CD8-positive, alpha-beta memory T cell (primary cell): ENCODE results near the gene ATP2C2. TPM values are rescaled to one million over a fixed set of nuclear protein-coding genes. Genes with fewer than 3 reads are reported as not detected.
A peak's percentile ranks its signal among the peaks of the same experiment; 100 is the strongest.

Source experiments
- CTCF ChIA-PET: fragments of 350-600 bp; sonication (Branson Sonifier 250); formaldehyde crosslinking; loops from one replicate; lab custom pipeline; 2021; ENCODE audit warnings: antibody characterized with exemption; lab: Charles Lee
- POLR2A ChIA-PET: fragments of 350-600 bp; sonication (Branson Sonifier 250); formaldehyde crosslinking; loops from one replicate; lab custom pipeline; 2021; ENCODE audit warnings: antibody characterized with exemption; lab: Charles Lee
- DNase-seq, 5 donors: peaks; one replicate each; pipeline versions ENCODE4 v3.0.0 to v3.0.0-alpha.2; 2020 to 2022; ENCODE audit warnings: mixed read lengths in 1 of 5
- H3K27ac ChIP-seq: one replicate; pipeline ENCODE4 v1.7.0; 2013; ENCODE audit warnings: low read depth, mild to moderate bottlenecking, low read length, moderate library complexity
- H3K27me3 ChIP-seq: 2 replicates; pipeline ENCODE4 v1.7.0; 2013; ENCODE audit warnings: low read length, mild to moderate bottlenecking; ENCODE audit not compliant: insufficient read depth, poor library complexity, severe bottlenecking
- H3K36me3 ChIP-seq: 2 replicates; pipeline ENCODE4 v1.7.0; 2013; ENCODE audit warnings: mild to moderate bottlenecking, low read length, moderate library complexity; ENCODE audit not compliant: insufficient read depth
- H3K4me1 ChIP-seq: 2 replicates; pipeline ENCODE4 v1.7.0; 2013; ENCODE audit warnings: mild to moderate bottlenecking, low read length, moderate library complexity; ENCODE audit not compliant: insufficient read depth
- H3K4me3 ChIP-seq: 2 replicates; pipeline ENCODE4 v1.7.0; 2013; ENCODE audit warnings: mild to moderate bottlenecking, low read length
- H3K9me3 ChIP-seq: 2 replicates; pipeline ENCODE4 v1.7.0; 2013; ENCODE audit warnings: mild to moderate bottlenecking, low read length
- H3K27ac Mint-ChIP-seq, 8 donors: one replicate each; pipeline ENCODE4 v1.8.0; 2020 to 2021; ENCODE audit warnings: mixed read lengths in 8 of 8, mild to moderate bottlenecking in 6 of 8, inconsistent platforms in 3 of 8, moderate library complexity in 3 of 8
- H3K27me3 Mint-ChIP-seq, 2 donors: one replicate each; pipeline ENCODE4 v1.8.0; 2020 to 2021; ENCODE audit warnings: mixed read lengths in 2 of 2, mild to moderate bottlenecking in 1 of 2, moderate library complexity in 1 of 2
- H3K36me3 Mint-ChIP-seq, 3 donors: one replicate each; pipeline ENCODE4 v1.8.0; 2020 to 2021; ENCODE audit warnings: mixed read lengths in 3 of 3, inconsistent platforms in 1 of 3, mild to moderate bottlenecking in 1 of 3
- H3K4me1 Mint-ChIP-seq, 3 donors: one replicate each; pipeline ENCODE4 v1.8.0; 2020 to 2021; ENCODE audit warnings: mixed read lengths in 3 of 3, inconsistent platforms in 1 of 3, mild to moderate bottlenecking in 1 of 3
- H3K4me3 Mint-ChIP-seq, 7 donors: one replicate each; pipeline ENCODE4 v1.8.0; 2020 to 2021; ENCODE audit warnings: mixed read lengths in 7 of 7, mild to moderate bottlenecking in 6 of 7, moderate library complexity in 4 of 7, inconsistent platforms in 2 of 7
- H3K9me3 Mint-ChIP-seq, 5 donors: one replicate each; pipeline ENCODE4 v1.8.0; 2020 to 2022; ENCODE audit warnings: mixed read lengths in 5 of 5, mild to moderate bottlenecking in 3 of 5, moderate library complexity in 2 of 5, inconsistent platforms in 1 of 5
- polyA plus RNA-seq: library from polyadenylated mRNA; unstranded; fragments of 300-500 nt; fragmentation: Illumina TruSeq; gene quantifications from one replicate; pipeline ENCODE4 v1.2.3, GENCODE V29; 2021
- total RNA-seq, 2 experiments: library from RNA; stranded (reverse); gene quantifications; one replicate each; pipeline ENCODE4 v1.2.3, GENCODE V29; 2021

ATP2C2 gene
- total and polyA plus RNA-seq, 3 experiments from 2014 or later = not detected

DNA sequence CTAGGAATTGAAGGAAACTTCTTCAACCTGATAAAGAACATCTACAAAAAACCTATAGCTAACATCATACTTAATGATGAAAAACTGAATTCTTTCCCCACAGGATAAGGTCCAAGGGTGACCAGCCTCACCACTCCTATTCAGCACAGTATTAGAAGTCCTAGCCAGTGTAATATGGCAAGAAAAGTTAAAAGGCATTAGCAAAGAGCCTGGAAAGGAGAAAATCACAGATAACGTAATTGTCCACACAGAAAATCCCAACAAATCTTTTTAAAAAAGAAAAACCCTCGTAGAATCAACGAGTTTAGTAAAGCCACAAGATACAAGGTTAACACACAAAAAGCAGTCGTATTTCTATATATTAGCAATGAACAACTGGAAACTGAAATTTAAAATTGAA lies 98.4 kb downstream of the ATP2C2 start:
- no peaks in the 10 kb centered on the region for H3K4me1 Mint-ChIP-seq
- peaks cover 20 to 54% (median 33%) of the 10 kb centered on the region in 3 donors for H3K36me3 Mint-ChIP-seq
- Histone ChIP-seq H3K9me3 (no peaks in the 10 kb centered on the region), H3K4me1 (no peaks in the 10 kb centered on the region), H3K27me3 (no peaks in the 10 kb centered on the region), H3K4me3 (no peak overlapping the region), H3K27ac (no peak overlapping the region), H3K36me3 (peaks cover 4% of the 10 kb centered on the region)
- no peak overlapping the region for H3K4me3 Mint-ChIP-seq
- H3K9me3 Mint-ChIP-seq = peaks cover 2 to 16% (median 15%) of the 10 kb centered on the region in 5 donors
- H3K27me3 Mint-ChIP-seq = no peaks in the 10 kb centered on the region
- no peak for DNase-seq
- POLR2A ChIA-PET = no interaction called here
- CTCF ChIA-PET = no interaction called here
- no peak overlapping the region for H3K27ac Mint-ChIP-seq

DNA sequence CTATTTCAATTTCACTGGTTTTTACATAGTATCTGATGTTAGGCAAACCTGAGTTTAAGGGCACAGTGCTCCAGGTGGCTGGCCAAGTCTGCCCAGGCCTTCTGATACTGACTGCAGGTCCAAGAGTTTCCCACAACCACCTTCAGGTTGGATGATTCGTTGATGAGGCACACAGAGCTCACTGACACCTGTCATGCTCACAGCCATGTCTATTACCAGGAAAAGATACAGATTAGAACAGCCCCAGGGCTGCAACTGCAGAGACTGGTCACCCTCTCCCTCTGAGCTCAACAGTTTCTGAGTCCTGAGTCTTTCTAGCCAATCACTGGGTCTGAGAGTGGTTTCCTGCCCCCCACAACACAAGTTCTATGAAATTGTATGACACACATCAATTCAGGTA lies 98.9 kb downstream of the ATP2C2 start:
- H3K4me1 ChIP-seq = no peaks in the 10 kb centered on the region
- no peak overlapping the region for H3K27ac Mint-ChIP-seq
- H3K9me3 ChIP-seq = no peaks in the 10 kb centered on the region
- peaks cover 22 to 53% (median 37%) of the 10 kb centered on the region in 3 donors for H3K36me3 Mint-ChIP-seq
- H3K27ac ChIP-seq = no peak overlapping the region
- H3K9me3 Mint-ChIP-seq = peaks cover 2 to 17% (median 16%) of the 10 kb centered on the region in 5 donors
- H3K4me3 Mint-ChIP-seq = no peak overlapping the region
- POLR2A ChIA-PET = no interaction called here
- H3K27me3 Mint-ChIP-seq = no peaks in the 10 kb centered on the region
- CTCF ChIA-PET = no interaction called here
- no peak for DNase-seq
- H3K4me3 ChIP-seq = no peak overlapping the region
- H3K4me1 Mint-ChIP-seq = no peaks in the 10 kb centered on the region
- H3K36me3 ChIP-seq = peaks cover 4% of the 10 kb centered on the region
- no peaks in the 10 kb centered on the region for H3K27me3 ChIP-seq

DNA sequence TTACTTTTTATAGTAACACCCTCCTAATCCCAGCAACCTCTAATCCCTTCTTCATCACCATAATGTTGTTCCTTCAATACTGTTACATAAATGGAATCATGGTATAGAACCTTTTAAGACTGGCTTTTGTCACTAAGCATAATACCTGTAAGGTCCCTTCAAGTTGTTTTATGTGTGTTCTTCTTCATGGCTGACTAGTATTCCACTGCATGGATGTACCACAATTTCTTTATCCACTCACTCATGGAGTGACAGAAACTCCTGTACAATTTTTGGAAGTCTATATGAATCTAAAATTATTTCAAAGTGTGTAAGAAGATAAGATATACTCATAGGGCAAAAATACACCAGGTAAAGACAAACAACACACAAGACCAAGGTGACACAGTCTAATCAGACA lies 99.4 kb downstream of the ATP2C2 start:
- Mint-ChIP-seq H3K9me3 (peaks cover 2 to 17% (median 16%) of the 10 kb centered on the region in 5 donors), H3K27me3 (no peaks in the 10 kb centered on the region), H3K4me1 (peaks cover 0 to 1% (median 0%) of the 10 kb centered on the region in 3 donors), H3K4me3 (no peak overlapping the region), H3K27ac (no peak overlapping the region), H3K36me3 (peaks cover 24 to 54% (median 38%) of the 10 kb centered on the region in 3 donors)
- Histone ChIP-seq H3K9me3 (no peaks in the 10 kb centered on the region), H3K4me1 (no peaks in the 10 kb centered on the region), H3K4me3 (no peak overlapping the region), H3K27me3 (no peaks in the 10 kb centered on the region), H3K36me3 (peaks cover 4% of the 10 kb centered on the region), H3K27ac (no peak overlapping the region)
- ChIA-PET POLR2A (no interaction called here), CTCF (no interaction called here)
- no peak for DNase-seq

- Mint-ChIP-seq H3K4me1 (peaks cover 3 to 11% (median 10%) of the 10 kb centered on the region in 3 donors), H3K27me3 (no peaks in the 10 kb centered on the region), H3K36me3 (peaks cover 26 to 51% (median 48%) of the 10 kb centered on the region in 3 donors), H3K27ac (no peak overlapping the region), H3K4me3 (no peak overlapping the region), H3K9me3 (peaks cover 8 to 16% (median 13%) of the 10 kb centered on the region in 5 donors)
- Histone ChIP-seq H3K9me3 (no peaks in the 10 kb centered on the region), H3K36me3 (peaks cover 4% of the 10 kb centered on the region), H3K27ac (no peak overlapping the region), H3K27me3 (no peaks in the 10 kb centered on the region), H3K4me1 (no peaks in the 10 kb centered on the region), H3K4me3 (no peak overlapping the region)
- ChIA-PET CTCF (no interaction called here), POLR2A (no interaction called here)
- DNase-seq = no peak
Observed at GRCh38 chr16:84471316-84471715, 103.0 kb downstream of the ATP2C2 start.

DNA sequence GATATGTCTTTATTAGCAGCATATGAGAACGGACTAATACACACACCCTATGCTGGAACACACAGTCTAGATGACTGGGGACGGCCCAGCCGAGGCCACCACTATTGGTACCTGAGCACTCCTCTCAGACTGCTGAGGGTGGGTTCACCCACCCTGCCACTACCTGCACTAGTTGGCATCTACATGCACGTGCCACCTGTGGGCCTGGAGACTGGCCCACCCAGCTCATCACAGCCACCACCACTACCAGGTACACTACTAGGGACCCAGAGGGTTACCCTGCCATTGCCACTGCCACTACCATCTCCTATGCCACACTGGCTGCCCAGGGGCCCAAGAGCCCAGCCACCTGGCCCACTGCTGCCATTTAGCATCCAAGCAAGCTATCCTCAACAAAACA lies 103.6 kb downstream of the ATP2C2 start:
- H3K36me3 ChIP-seq = peaks cover 4% of the 10 kb centered on the region
- DNase-seq = no peak
- Mint-ChIP-seq H3K9me3 (peaks cover 8 to 11% (median 8%) of the 10 kb centered on the region in 5 donors), H3K4me1 (peaks cover 3 to 11% (median 10%) of the 10 kb centered on the region in 3 donors), H3K27ac (no peak overlapping the region), H3K27me3 (no peaks in the 10 kb centered on the region), H3K36me3 (peaks cover 23 to 48% (median 42%) of the 10 kb centered on the region in 3 donors), H3K4me3 (no peak overlapping the region)
- no peaks in the 10 kb centered on the region for H3K27me3 ChIP-seq
- no peak overlapping the region for H3K27ac ChIP-seq
- ChIA-PET POLR2A (no interaction called here), CTCF (no interaction called here)
- no peak overlapping the region for H3K4me3 ChIP-seq
- no peaks in the 10 kb centered on the region for H3K4me1 ChIP-seq
- no peaks in the 10 kb centered on the region for H3K9me3 ChIP-seq

GRCh38 chr16:84475643-84476240 lies 107.4 kb downstream of the ATP2C2 start:
- Histone ChIP-seq H3K4me1 (no peaks in the 10 kb centered on the region), H3K4me3 (no peak overlapping the region), H3K27me3 (no peaks in the 10 kb centered on the region), H3K9me3 (no peaks in the 10 kb centered on the region), H3K27ac (no peak overlapping the region), H3K36me3 (no peaks in the 10 kb centered on the region)
- Mint-ChIP-seq H3K4me3 (no peak overlapping the region), H3K4me1 (peaks cover 3 to 11% (median 11%) of the 10 kb centered on the region in 3 donors), H3K27me3 (peaks cover 0 to 2% of the 10 kb centered on the region in 2 donors), H3K9me3 (peaks cover 0 to 6% (median 2%) of the 10 kb centered on the region in 5 donors), H3K27ac (peak overlapping the region in 1 of 8 donors; percentile 22), H3K36me3 (peaks cover 17 to 50% (median 29%) of the 10 kb centered on the region in 3 donors)
- ChIA-PET CTCF (no interaction called here), POLR2A (no interaction called here)
- DNase-seq = no peak

GRCh38 chr16:84476401-84476800 lies 108.1 kb downstream of the ATP2C2 start:
- Mint-ChIP-seq H3K4me3 (no peak overlapping the region), H3K4me1 (peaks cover 3 to 11% (median 11%) of the 10 kb centered on the region in 3 donors), H3K36me3 (peaks cover 17 to 55% (median 24%) of the 10 kb centered on the region in 3 donors), H3K27me3 (peaks cover 0 to 2% of the 10 kb centered on the region in 2 donors), H3K9me3 (peaks cover 0 to 6% (median 2%) of the 10 kb centered on the region in 5 donors), H3K27ac (peak overlapping the region in 1 of 8 donors; percentile 30)
- Histone ChIP-seq H3K36me3 (no peaks in the 10 kb centered on the region), H3K4me3 (no peak overlapping the region), H3K9me3 (no peaks in the 10 kb centered on the region), H3K27me3 (no peaks in the 10 kb centered on the region), H3K4me1 (no peaks in the 10 kb centered on the region), H3K27ac (no peak overlapping the region)
- POLR2A ChIA-PET = no interaction called here
- no peak for DNase-seq
- CTCF ChIA-PET = no interaction called here

DNA sequence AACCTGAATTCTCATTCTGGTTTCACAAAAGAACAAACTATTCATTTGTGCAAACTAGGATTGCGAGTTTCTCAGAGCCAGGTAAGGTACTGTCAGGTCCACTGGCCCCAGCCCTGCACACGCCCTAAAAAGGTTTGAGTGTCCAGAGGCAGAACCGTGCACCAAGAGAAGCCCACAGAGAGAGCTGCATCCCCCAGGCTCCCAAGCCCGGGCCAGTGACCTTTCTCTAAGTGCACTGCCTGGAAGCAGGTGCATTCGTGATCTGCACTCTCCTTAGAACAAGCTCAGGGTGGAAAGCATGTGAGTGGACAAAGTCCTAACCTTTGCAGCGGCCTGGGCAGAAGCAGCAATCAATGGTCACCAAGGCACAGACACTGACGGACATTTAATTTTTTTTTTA lies 109.3 kb downstream of the ATP2C2 start:
- Mint-ChIP-seq H3K27ac (no peak overlapping the region), H3K4me3 (no peak overlapping the region), H3K36me3 (peaks cover 13 to 58% (median 18%) of the 10 kb centered on the region in 3 donors), H3K4me1 (peaks cover 2 to 11% (median 11%) of the 10 kb centered on the region in 3 donors), H3K9me3 (peaks cover 0 to 6% (median 0%) of the 10 kb centered on the region in 5 donors), H3K27me3 (peaks cover 0 to 2% of the 10 kb centered on the region in 2 donors)
- ChIA-PET POLR2A (no interaction called here), CTCF (no interaction called here)
- no peaks in the 10 kb centered on the region for H3K27me3 ChIP-seq
- no peak overlapping the region for H3K27ac ChIP-seq
- no peak for DNase-seq
- no peaks in the 10 kb centered on the region for H3K36me3 ChIP-seq
- no peak overlapping the region for H3K4me3 ChIP-seq
- no peaks in the 10 kb centered on the region for H3K9me3 ChIP-seq
- no peaks in the 10 kb centered on the region for H3K4me1 ChIP-seq
